SK-MEL-5 (cell line): ENCODE results near the gene ARPP21. TPM values are rescaled to one million over a fixed set of nuclear protein-coding genes. Genes with fewer than 3 reads are reported as not detected.

Source experiments
- DNase-seq: peaks from one replicate; pipeline ENCODE4 v3.0.0-alpha.2; 2016; ENCODE audit warnings: low read depth, low spot score
- in situ Hi-C: cut with HindIII; loops from 2 replicates; pipeline ENCODE4 v1.10.0; 2016; ENCODE audit warnings: low sequenced_read_pairs, high pct_unique_total_duplicates, low pct_unique_long_range_greater_than_20kb
- total RNA-seq: library from RNA; depleted of rRNA; stranded (reverse); fragments of >200 nt; shearing (Covaris generic); gene quantifications from 2 replicates; pipeline ENCODE4 v1.2.3, GENCODE V29; 2014

The ARPP21 gene
- total RNA-seq, 1 experiment from 2014 or later = not detected

- in situ Hi-C loops = no loop called here
- no peak for DNase-seq
Observed at GRCh38 chr3:35663471-35663870, 24.1 kb downstream of the ARPP21 start.

- DNase-seq = no peak
- in situ Hi-C loops = no loop called here
Observed at GRCh38 chr3:35664460-35664919, 25.2 kb downstream of the ARPP21 start.

GRCh38 chr3:35665390-35666055, 26.2 kb downstream of the ARPP21 start:
- in situ Hi-C loops = no loop called here
- no peak for DNase-seq

- DNase-seq = no peak
- in situ Hi-C loops = no loop called here
Observed at GRCh38 chr3:35666888-35667287, 27.6 kb downstream of the ARPP21 start.

GRCh38 chr3:35670408-35670965, 31.2 kb downstream of the ARPP21 start:
- DNase-seq = no peak
- in situ Hi-C loops = no loop called here

GRCh38 chr3:35671483-35671882, 32.2 kb downstream of the ARPP21 start:
- in situ Hi-C loops = no loop called here
- no peak for DNase-seq

GRCh38 chr3:35673017-35673416, 33.7 kb downstream of the ARPP21 start:
- in situ Hi-C loops = no loop called here
- no peak for DNase-seq

- in situ Hi-C loops = no loop called here
- no peak for DNase-seq
Observed at GRCh38 chr3:35674451-35675109, 35.3 kb downstream of the ARPP21 start.

GRCh38 chr3:35675206-35675605, 35.9 kb downstream of the ARPP21 start:
- DNase-seq = no peak
- in situ Hi-C loops = no loop called here

GRCh38 chr3:35675621-35676020, 36.3 kb downstream of the ARPP21 start:
- in situ Hi-C loops = no loop called here
- DNase-seq = no peak

- DNase-seq = no peak
- in situ Hi-C loops = no loop called here
Observed at GRCh38 chr3:35677797-35678196, 38.5 kb downstream of the ARPP21 start.

GRCh38 chr3:35678643-35679161, 39.4 kb downstream of the ARPP21 start:
- in situ Hi-C loops = no loop called here
- DNase-seq = no peak

GRCh38 chr3:35679409-35680080, 40.2 kb downstream of the ARPP21 start:
- no peak for DNase-seq
- in situ Hi-C loops = no loop called here

- no peak for DNase-seq
- in situ Hi-C loops = no loop called here
Observed at GRCh38 chr3:35680866-35681650, 41.7 kb downstream of the ARPP21 start.

GRCh38 chr3:35685153-35685552, 45.8 kb downstream of the ARPP21 start:
- DNase-seq = no peak
- in situ Hi-C loops = no loop called here

GRCh38 chr3:35688826-35689225, 49.5 kb downstream of the ARPP21 start:
- in situ Hi-C loops = no loop called here

GRCh38 chr3:35690271-35690670, 50.9 kb downstream of the ARPP21 start:
- DNase-seq = no peak
- in situ Hi-C loops = no loop called here

More at GRCh38 chr3:35688826-35689225, 49.5 kb downstream of the ARPP21 start:
- DNase-seq = no peak
